Hepatocyte (in vitro differentiated cells): ENCODE results near the gene DHX58.

Experiments used
- CTCF ChIP-seq: fragments of 200-600 bp; sonication (generic); IDR thresholded peaks from 2 replicates; pipeline ENCODE4 v1.5.1; 2016; ENCODE audit warnings: antibody characterized with exemption, mild to moderate bottlenecking; ENCODE audit not compliant: poor library complexity
- EZH2 ChIP-seq: fragments of 200-600 bp; sonication (generic); IDR thresholded peaks from 2 replicates; pipeline ENCODE4 v1.6.1; 2016; ENCODE audit warnings: antibody characterized with exemption, mild to moderate bottlenecking, borderline replicate concordance

- TF ChIP-seq CTCF, result no peak
- no peak for TF ChIP-seq EZH2
Measured at GRCh38 chr17:42077755-42078154, 34.8 kb downstream of the DHX58 start.
